Neutrophil (primary cell): Measurements from ENCODE around the gene RPP40.

Experiments used
- H3K27ac ChIP-seq: fragments of 200-600 bp; sonication (generic); 2 replicates; pipeline ENCODE4 v1.5.1; 2016; ENCODE audit warnings: mild to moderate bottlenecking, moderate library complexity
- H3K27me3 ChIP-seq: fragments of 200-600 bp; sonication (generic); 2 replicates; pipeline ENCODE4 v1.6.0; 2016; ENCODE audit warnings: mild to moderate bottlenecking
- H3K36me3 ChIP-seq: fragments of 200-600 bp; sonication (generic); 2 replicates; pipeline ENCODE4 v1.5.1; 2017
- H3K4me1 ChIP-seq, 2 experiments: fragments of 200-600 bp in 1 of 2; sonication (generic) in 1 of 2; 1 replicate in 1 of 2; 2 replicates in 1 of 2; pipeline versions ENCODE4 v1.5.1 to v1.6.1; 2013 to 2016; ENCODE audit warnings: low read depth in 1 of 2, low read length in 1 of 2, mild to moderate bottlenecking in 1 of 2, moderate library complexity in 1 of 2; ENCODE audit not compliant: control insufficient read depth in 1 of 2, insufficient read depth in 1 of 2
- H3K4me3 ChIP-seq, 2 experiments: fragments of 200-600 bp in 1 of 2; sonication (generic) in 1 of 2; 1 replicate in 1 of 2; 2 replicates in 1 of 2; pipeline ENCODE4 v1.5.1; 2013 to 2016; ENCODE audit warnings: low read depth in 1 of 2, low read length in 1 of 2, mild to moderate bottlenecking in 1 of 2, moderate library complexity in 1 of 2
- H3K9me3 ChIP-seq: fragments of 200-600 bp; sonication (generic); 2 replicates; pipeline ENCODE4 v1.5.1; 2016
- CTCF ChIP-seq: fragments of 200-600 bp; sonication (generic); IDR thresholded peaks from 2 replicates; pipeline ENCODE4 v1.5.1; 2016; ENCODE audit warnings: antibody characterized with exemption

Gene RPP40

GRCh38 chr6:4974962-4975361, 28.9 kb downstream of the RPP40 start:
- H3K4me1 ChIP-seq = peaks cover 0 to 6% of the 10 kb centered on the region in 2 experiments
- no peaks in the 10 kb centered on the region for H3K36me3 ChIP-seq
- no peak overlapping the region for H3K27ac ChIP-seq
- no peaks in the 10 kb centered on the region for H3K27me3 ChIP-seq
- no peak for TF ChIP-seq CTCF
- H3K9me3 ChIP-seq = peaks cover 5% of the 10 kb centered on the region
- no peak overlapping the region for H3K4me3 ChIP-seq

DNA sequence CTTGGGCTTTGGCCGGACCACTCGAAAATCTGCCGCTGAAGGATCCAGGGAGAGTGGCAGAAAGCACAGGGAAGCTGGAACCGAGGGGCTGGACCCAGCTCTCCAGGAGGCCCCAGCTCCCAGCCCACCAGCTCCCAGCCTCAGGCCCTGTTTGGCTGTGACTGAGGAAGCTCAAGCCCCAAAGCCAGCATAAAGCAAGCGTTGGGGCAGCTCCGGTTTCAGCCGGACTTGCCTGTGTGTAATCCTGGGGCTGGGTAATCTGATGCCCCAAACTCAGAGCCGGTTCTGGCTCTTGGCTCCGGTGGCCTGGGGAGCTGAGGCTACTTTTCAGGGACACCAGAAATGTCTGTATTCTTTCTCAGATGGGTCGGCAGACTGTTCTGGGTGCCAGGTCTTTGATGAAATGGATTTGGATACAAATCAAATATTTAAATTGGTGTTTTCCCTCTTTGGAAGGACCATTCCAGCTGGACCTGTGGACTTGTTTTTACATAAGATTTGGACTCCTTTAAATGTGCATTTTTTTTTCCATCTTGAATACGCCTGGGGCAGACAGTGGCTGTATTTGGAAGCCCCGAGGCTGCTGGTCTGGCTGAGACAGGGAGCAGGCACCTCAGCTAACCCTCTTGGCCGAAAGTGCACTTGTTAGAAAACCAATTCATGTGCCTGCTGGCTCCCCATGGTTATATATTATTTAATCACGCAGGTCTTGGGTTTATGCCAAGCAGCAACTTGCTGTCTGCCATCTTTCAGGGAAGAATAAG, 29.7 kb downstream of the RPP40 start:
- H3K27ac ChIP-seq = no peak overlapping the region

DNA sequence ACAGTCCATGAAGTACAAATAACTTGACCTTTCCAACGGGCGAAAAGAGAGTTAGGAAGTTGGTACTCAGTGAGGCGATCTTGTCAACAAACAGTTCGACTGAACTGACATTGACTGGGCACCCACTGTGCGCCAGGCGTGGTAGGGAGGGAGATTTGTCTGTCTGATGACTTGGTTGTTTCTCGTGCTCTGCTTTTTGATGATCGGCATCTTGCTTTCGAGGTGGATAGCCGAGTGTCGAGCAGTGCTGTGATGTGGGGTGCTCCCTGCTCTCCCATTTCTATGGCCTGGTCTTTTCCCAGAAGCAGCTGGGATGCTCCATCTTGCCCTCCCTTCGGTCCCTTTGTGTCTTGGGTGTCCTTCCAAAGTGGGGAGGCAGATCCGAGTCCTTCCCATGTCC, 30.4 kb downstream of the RPP40 start:
- Histone ChIP-seq H3K27me3 (no peaks in the 10 kb centered on the region), H3K4me3 (no peak overlapping the region), H3K27ac (no peak overlapping the region), H3K4me1 (peaks cover 0 to 6% of the 10 kb centered on the region in 2 experiments), H3K36me3 (no peaks in the 10 kb centered on the region), H3K9me3 (no peaks in the 10 kb centered on the region)
- no peak for TF ChIP-seq CTCF

More for the DNA sequence above, 29.7 kb downstream of the RPP40 start:
- Histone ChIP-seq H3K4me1 (peaks cover 0 to 6% of the 10 kb centered on the region in 2 experiments), H3K27me3 (no peaks in the 10 kb centered on the region), H3K4me3 (no peak overlapping the region), H3K9me3 (peaks cover 3% of the 10 kb centered on the region), H3K36me3 (no peaks in the 10 kb centered on the region)
- no peak for TF ChIP-seq CTCF

GRCh38 chr6:4972438-4972837, 31.4 kb downstream of the RPP40 start:
- Histone ChIP-seq H3K4me3 (no peak overlapping the region), H3K9me3 (no peaks in the 10 kb centered on the region), H3K4me1 (peaks cover 0 to 6% of the 10 kb centered on the region in 2 experiments), H3K36me3 (no peaks in the 10 kb centered on the region), H3K27ac (no peak overlapping the region), H3K27me3 (no peaks in the 10 kb centered on the region)
- TF ChIP-seq CTCF = no peak

DNA sequence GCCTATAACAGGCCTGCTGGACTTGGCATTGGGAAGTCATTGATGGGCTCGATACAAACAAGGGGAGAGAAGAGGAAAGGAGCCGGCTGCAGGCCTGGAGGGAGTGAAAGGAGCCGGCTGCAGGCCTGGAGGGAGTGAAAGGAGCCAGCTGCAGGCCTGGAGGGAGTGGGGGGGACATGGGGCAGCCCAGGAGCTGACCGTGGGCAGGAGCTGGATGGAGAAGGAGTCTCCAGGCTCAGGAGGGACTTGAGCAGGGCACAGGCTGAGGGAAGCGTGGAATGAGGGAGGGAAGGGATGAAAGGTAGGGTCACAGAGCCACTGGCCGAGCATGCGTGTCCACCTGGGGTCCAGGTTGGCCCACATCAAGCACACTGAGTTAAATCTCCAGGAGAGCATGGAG, 32.0 kb downstream of the RPP40 start:
- TF ChIP-seq CTCF = no peak

More for the DNA sequence above, 32.0 kb downstream of the RPP40 start:
- H3K36me3 ChIP-seq = no peaks in the 10 kb centered on the region
- H3K4me3 ChIP-seq = no peak overlapping the region
- peaks cover 0 to 6% of the 10 kb centered on the region in 2 experiments for H3K4me1 ChIP-seq
- no peak overlapping the region for H3K27ac ChIP-seq
- H3K27me3 ChIP-seq = no peaks in the 10 kb centered on the region
- H3K9me3 ChIP-seq = no peaks in the 10 kb centered on the region
